NCI-H2227 (cell line): ENCODE data around the gene CREB5.

Source experiments
- DNase-seq: peaks from one replicate; lab custom pipeline; 2025; ENCODE audit not compliant: unreplicated experiment; lab: John Stamatoyannopoulos, UW

CREB5 gene

GRCh38 chr7:28434510-28434909, 22.2 kb downstream of the CREB5 start:
- DNase-seq, result no peak

DNA sequence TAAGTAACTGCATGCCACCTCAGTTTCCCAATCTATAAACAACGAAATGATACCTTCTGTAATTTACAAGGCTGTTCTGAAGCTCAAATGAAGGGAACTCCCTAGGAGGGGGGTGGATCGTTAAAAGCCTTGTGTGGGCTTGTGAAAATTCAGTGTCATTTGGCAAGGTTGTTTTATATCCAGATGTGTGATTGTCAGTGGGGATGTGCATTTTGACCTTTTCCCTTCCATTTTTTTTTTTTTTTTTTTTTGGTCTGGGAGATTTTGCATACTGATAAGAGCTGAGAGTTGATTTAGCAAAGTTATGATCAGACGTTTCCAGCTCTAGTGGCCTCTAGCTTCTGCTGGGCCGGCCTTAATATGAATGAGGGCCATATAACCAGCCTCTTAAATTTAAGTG, 22.8 kb downstream of the CREB5 start:
- no peak for DNase-seq

GRCh38 chr7:28435732-28436378, 23.5 kb downstream of the CREB5 start:
- DNase-seq, result peak; percentile 3

- DNase-seq, result peak; percentile 70
Observed at GRCh38 chr7:28440055-28440601, 27.8 kb downstream of the CREB5 start.

GRCh38 chr7:28442540-28443420, 30.5 kb downstream of the CREB5 start:
- no peak for DNase-seq

DNA sequence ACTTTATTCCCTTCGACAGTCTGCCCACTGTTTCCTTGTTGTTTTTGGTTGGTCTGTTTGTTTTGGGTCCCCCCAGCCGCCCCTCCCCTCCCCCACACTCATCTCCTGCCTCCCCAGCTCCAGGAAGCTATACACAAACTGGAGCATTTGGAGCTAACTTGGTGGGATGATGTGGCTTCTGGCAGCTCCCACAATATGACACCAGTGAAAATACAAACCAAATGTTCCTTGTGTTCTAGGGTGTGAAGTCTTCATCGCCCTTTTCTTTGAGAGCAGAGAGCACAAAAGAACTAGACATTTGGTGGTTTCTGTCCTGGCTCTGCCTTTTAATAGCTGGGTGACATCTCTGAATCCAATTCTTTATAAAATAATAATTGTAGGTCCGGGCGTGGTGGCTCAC, 33.8 kb downstream of the CREB5 start:
- DNase-seq, result no peak

- no peak for DNase-seq
Observed at GRCh38 chr7:28447071-28447470, 34.8 kb downstream of the CREB5 start.

DNA sequence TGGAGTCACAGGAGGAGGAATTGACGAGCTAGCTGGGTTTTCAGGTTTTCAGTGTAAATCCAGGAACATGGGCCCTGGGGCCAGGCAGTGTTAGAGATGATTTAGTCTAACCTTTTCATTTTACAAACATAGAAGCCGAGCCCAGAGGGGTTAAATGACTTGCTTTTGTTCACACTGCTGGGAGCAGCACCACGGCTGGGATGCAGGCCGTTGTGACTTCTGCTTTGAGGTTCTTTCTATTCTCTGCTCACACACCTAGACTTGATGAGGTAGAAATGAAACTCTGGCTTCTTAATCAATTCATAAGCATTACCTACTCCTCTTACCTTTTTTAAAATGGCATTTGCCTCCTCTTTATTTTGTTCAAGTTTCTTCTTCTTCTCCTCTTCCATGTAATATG, 36.4 kb downstream of the CREB5 start:
- DNase-seq, result no peak

- DNase-seq, result no peak
Observed at GRCh38 chr7:28452681-28453080, 40.4 kb downstream of the CREB5 start.

GRCh38 chr7:28455486-28455885, 43.2 kb downstream of the CREB5 start:
- DNase-seq, result no peak

DNA sequence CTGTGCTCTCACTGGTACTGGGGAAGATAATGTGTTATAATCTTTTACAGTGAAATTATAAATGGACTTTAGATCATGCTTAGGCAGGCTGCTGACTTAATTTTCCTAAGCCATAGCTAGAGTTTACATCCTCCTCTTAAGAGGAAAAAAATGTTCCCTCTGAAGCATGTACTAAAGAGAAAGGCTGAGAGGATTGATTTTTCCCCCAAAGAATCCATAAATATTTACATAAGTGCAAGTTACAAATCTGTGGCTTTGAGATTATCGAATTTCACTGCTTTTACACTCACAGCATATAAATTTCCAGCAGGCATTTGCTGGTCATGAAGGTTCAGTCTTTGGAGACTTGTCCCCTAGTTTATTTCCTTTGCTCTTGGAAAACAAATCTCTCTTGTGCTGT, 43.7 kb downstream of the CREB5 start:
- DNase-seq, result no peak

DNA sequence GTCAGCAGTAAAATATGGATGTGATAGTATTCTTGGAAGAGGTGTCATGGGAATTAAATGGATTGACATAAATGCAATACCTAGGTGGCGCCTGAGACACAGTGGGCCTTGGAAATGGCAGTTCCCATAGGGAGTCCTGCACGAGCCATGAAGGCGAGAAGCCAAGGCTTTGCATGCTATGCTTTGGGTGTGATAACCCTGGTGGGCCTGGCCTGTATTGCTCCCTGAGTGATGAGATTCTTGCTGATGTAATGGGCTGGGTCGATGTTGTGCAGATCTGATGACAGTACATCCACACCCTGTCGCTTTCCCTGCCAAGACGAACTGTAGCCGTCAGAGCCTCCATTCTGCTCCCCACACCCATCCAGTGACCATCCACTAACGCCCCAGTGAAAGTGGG, 46.4 kb downstream of the CREB5 start:
- DNase-seq, result no peak

DNA sequence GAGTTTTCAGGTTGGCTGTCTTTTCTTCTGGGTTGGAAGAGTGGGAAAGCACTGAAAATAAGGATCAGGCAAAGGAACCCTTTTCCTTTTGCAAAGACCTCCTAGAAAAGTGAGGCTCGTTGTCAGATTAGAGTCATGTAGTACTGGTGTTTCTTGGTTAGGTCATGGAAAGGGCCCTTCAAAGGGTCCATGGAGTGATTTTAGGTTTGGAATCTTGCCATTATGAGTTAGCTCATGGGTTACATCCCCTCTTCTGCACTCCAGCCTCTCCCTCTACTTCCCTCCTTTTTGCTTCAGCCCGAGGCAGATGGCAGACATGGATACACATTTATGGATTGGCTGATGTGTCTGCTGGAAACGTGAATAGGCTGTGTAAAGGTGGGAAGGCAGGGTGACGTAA, 47.0 kb downstream of the CREB5 start:
- DNase-seq, result no peak

- no peak for DNase-seq
Observed at GRCh38 chr7:28465697-28466096, 53.4 kb downstream of the CREB5 start.

- no peak for DNase-seq
Observed at GRCh38 chr7:28466341-28466740, 54.0 kb downstream of the CREB5 start.

DNA sequence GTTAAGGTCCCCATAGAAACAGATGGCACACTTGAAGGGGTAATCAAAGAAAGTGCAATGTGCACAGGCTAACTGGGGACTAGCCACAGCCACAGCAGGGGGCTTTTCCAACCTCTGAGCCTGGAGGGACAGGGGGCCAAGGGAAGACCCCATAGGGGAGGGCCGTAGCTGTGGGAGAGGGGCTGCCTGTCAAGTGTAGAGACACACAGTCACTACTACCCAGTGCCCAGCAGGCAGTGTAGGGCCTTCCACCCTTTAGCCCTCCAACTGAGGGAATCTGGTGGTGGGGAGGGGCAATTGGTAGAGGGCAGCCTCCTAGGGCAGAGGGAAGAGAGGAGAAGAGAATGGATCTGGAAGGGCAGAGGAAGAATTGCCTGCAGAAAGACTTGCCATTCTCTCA, 54.6 kb downstream of the CREB5 start:
- no peak for DNase-seq

- DNase-seq, result no peak
Observed at GRCh38 chr7:28469562-28469961, 57.2 kb downstream of the CREB5 start.

- DNase-seq, result no peak
Observed at GRCh38 chr7:28470344-28470743, 58.0 kb downstream of the CREB5 start.

DNA sequence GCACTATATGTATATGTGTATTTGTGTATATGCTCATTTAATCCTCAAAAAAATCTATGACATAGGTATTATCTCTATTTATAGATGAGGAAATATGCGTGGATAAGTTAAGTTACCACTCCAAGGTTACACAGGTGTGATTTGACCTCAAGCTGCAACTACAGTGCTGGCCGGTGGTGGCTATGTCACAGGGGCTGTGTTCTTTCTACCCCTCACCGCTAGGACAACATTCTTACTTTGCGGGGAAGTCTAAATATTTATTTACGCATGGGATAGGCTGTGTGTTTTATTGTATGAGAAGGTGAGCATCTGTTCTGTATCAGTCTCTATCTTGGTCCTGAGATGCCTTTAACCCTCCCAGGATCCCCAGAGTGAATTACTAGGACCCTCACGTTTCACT, 60.0 kb downstream of the CREB5 start:
- no peak for DNase-seq

DNA sequence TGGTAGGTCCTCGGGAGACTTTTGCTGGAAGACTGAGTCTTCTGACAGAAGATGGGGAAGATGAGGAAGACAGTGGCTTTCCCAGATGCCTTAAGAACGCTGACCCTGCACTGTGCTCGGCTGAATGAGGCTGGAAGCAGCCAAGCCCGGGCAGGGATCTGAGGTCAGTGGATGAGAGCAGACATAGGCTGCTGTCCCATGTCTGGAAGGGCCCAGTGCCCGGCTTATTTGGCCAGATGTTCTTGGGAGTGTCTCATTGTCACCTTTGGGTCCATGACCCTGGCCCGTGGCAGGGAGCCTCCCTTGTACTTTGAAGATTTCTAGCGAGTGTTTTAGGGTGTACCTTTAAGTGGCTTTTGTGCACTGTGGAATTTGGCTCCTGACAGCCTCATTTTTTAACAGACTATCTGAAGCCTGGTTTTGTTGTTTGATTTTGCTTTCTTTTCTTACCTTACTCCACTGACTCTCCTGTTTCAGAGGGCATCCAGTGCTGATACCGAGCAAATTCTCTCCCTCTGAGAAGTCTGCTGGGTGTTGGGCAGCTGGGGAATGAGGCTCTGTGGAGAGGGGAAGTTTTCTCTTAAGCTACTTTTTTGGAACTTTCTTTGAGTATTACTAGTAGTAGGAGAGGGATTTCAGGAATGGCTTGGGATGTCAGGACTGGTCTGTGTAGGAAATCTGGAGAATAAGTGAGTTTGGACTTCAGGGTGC, 61.4 kb downstream of the CREB5 start:
- DNase-seq, result no peak

GRCh38 chr7:28474282-28474638, 61.9 kb downstream of the CREB5 start:
- DNase-seq, result no peak

GRCh38 chr7:28474640-28475039, 62.3 kb downstream of the CREB5 start:
- DNase-seq, result no peak
